Endodermal cell (in vitro differentiated cells): ENCODE data around the gene GEN1. TPM values are rescaled to one million over a fixed set of nuclear protein-coding genes. Genes with fewer than 3 reads are reported as not detected.
"Not testable (repeated sequence)": the region's sequence is repeated elsewhere in the genome, so short reads cannot be mapped to it uniquely, and the experiment has no call there.

Experiments used
- DNase-seq: peaks from one replicate; pipeline ENCODE4 v3.0.0-alpha.2; 2017
- H3K27ac ChIP-seq: 2 replicates; pipeline ENCODE4 v1.5.1; 2013; ENCODE audit warnings: mild to moderate bottlenecking, low read depth, low read length, moderate library complexity
- H3K27me3 ChIP-seq: 2 replicates; pipeline ENCODE4 v1.6.1; 2013; ENCODE audit warnings: mild to moderate bottlenecking, low read length, moderate library complexity; ENCODE audit not compliant: insufficient read depth, control insufficient read depth, poor library complexity, severe bottlenecking
- H3K36me3 ChIP-seq: 2 replicates; pipeline ENCODE4 v1.7.0; 2013; ENCODE audit warnings: mild to moderate bottlenecking, low read length, moderate library complexity; ENCODE audit not compliant: control insufficient read depth, insufficient read depth
- H3K4me1 ChIP-seq: one replicate; pipeline ENCODE4 v1.7.0; 2013; ENCODE audit warnings: low read length; ENCODE audit not compliant: control insufficient read depth, insufficient read depth
- H3K4me3 ChIP-seq: 2 replicates; pipeline ENCODE4 v1.5.1; 2013; ENCODE audit warnings: mild to moderate bottlenecking, low read length, moderate library complexity
- H3K9ac ChIP-seq: 2 replicates; pipeline ENCODE4 v1.6.1; 2013; ENCODE audit warnings: mild to moderate bottlenecking, low read length, moderate library complexity; ENCODE audit not compliant: poor library complexity, severe bottlenecking; ENCODE audit errors: extremely low read depth
- H3K9me3 ChIP-seq: 2 replicates; pipeline ENCODE4 v1.6.1; 2013; ENCODE audit warnings: mild to moderate bottlenecking, low read length, moderate library complexity; ENCODE audit not compliant: control insufficient read depth
- H3K27ac Mint-ChIP-seq: 2 replicates; pipeline ENCODE4 v1.8.0; 2020; ENCODE audit warnings: mixed read lengths
- H3K27me3 Mint-ChIP-seq: 2 replicates; pipeline ENCODE4 v1.8.0; 2021; ENCODE audit warnings: mild to moderate bottlenecking, mixed read lengths; ENCODE audit not compliant: insufficient read depth
- H3K36me3 Mint-ChIP-seq: 2 replicates; pipeline ENCODE4 v1.8.0; 2020; ENCODE audit warnings: low read depth, mixed read lengths
- H3K4me1 Mint-ChIP-seq: 2 replicates; pipeline ENCODE4 v1.8.0; 2020; ENCODE audit warnings: mixed read lengths
- H3K4me3 Mint-ChIP-seq: 2 replicates; pipeline ENCODE4 v1.8.0; 2020; ENCODE audit warnings: mild to moderate bottlenecking, moderate library complexity, mixed read lengths
- H3K9me3 Mint-ChIP-seq: 2 replicates; pipeline ENCODE4 v1.8.0; 2020; ENCODE audit warnings: mild to moderate bottlenecking, mixed read lengths
- WGBS, 2 experiments: methylation state at CpG; one replicate each; pipeline versions ENCODE4 v1.1.5 to v1.1.7; 2013; ENCODE audit warnings: missing lambda C conversion rate in 2 of 2, mixed read lengths in 1 of 2; ENCODE audit not compliant: insufficient coverage in 1 of 2, insufficient read length in 1 of 2; 5-methylcytosine and 5-hydroxymethylcytosine counted together
- total RNA-seq, 2 donors: library from RNA; stranded (reverse); fragmentation: NEBNext Ultra II Directional in 1 of 2; extraction: Animal tissue kit (Norgen Biotek cat#: 25700) in 1 of 2; gene quantifications; 2 replicates in 1 of 2; 3 replicates in 1 of 2; pipeline ENCODE4 v1.2.1, GENCODE V29; 2021
- TF ChIP-seq, protein P1 (sequence below): fragments of 200-600 bp; sonication (generic); conservative IDR thresholded peaks from 2 replicates; pipeline ENCODE4 v1.5.0; 2021; ENCODE audit warnings: antibody characterized with exemption, mild to moderate bottlenecking

GEN1 gene
- total RNA-seq, 2 donors from 2014 or later, result 24.5 to 34.5 TPM

DNA sequence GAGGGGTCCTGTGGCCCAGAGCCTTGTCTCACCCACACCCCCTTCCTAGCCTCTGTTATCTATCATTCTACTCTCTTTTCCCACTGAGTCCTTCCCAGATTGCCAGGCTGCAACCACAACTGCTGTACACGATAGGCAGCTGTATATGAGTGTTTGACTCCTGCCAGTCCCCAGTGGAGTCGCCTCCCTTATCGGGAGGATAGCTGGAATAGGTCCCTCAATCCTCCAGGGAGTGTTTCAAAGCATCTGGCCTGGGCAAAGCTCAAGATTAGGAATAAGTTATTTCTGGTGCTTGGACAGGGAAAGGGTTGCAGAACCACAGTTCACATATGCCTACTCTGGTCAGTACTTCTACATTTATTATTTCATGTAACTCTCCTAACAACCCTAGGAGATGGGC is 67.1 kb downstream of the GEN1 start:
- Mint-ChIP-seq H3K36me3 (no peaks in the 10 kb centered on the region), H3K4me3 (no peak overlapping the region)

DNA sequence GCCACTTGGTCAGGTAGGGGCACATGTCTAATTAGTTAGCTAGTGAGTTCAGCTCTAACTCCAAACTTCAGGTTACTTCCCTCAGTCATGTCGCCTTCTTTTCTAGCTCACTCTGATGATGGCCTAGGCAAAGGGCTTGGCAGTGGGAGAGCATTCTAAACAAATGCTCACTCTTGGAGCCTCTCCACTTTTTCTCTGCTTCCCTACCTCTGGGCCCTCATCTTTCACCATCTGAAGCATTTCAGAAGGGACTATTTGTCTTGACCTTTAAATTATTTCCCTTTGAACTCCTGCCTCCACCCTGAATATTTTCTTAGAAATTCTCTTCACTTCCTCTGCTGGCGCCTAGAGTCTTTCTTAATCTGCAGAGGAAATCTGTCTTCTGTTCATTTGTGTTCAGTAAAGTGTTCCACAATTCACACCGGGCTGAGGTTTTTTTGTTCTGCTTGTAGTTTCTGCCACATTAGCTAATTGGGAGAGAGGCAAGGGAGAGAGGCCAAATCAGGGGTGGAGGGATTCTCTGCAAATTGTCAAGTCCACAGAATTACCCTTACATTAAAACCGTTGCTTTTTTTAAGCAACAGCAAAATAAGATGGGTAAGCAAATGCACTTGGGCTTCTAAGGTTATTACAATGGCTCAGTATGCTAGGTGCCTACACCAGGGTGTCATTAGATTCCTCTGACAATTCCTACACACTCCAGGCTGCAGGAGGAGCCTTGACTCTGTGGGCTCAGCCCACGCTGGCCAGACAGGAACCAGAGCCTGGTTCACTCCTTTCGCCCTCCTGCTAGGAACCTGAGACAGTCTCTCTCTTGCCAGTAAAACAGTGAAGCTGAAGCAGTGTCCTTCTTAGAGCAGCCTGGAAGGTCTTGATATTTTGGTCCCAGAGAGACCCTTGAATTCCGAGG is 67.9 kb downstream of the GEN1 start:
- DNase-seq, result peak; percentile 62
- Mint-ChIP-seq H3K36me3 (no peaks in the 10 kb centered on the region), H3K27me3 (peaks cover 9% of the 10 kb centered on the region), H3K4me1 (peaks cover 6% of the 10 kb centered on the region), H3K4me3 (no peak overlapping the region), H3K27ac (no peak overlapping the region), H3K9me3 (no peaks in the 10 kb centered on the region)
- peaks cover 3% of the 10 kb centered on the region for H3K4me1 ChIP-seq
- H3K9ac ChIP-seq, result no peak overlapping the region
- WGBS, 2 experiments, result 77 to 85% methylated on average over 5 to 7 of the region's 7 CpGs
- H3K27ac ChIP-seq, result no peak overlapping the region
- no peak overlapping the region for H3K4me3 ChIP-seq
- H3K27me3 ChIP-seq, result no peaks in the 10 kb centered on the region
- no peaks in the 10 kb centered on the region for H3K36me3 ChIP-seq
- TF ChIP-seq, protein P1, sequence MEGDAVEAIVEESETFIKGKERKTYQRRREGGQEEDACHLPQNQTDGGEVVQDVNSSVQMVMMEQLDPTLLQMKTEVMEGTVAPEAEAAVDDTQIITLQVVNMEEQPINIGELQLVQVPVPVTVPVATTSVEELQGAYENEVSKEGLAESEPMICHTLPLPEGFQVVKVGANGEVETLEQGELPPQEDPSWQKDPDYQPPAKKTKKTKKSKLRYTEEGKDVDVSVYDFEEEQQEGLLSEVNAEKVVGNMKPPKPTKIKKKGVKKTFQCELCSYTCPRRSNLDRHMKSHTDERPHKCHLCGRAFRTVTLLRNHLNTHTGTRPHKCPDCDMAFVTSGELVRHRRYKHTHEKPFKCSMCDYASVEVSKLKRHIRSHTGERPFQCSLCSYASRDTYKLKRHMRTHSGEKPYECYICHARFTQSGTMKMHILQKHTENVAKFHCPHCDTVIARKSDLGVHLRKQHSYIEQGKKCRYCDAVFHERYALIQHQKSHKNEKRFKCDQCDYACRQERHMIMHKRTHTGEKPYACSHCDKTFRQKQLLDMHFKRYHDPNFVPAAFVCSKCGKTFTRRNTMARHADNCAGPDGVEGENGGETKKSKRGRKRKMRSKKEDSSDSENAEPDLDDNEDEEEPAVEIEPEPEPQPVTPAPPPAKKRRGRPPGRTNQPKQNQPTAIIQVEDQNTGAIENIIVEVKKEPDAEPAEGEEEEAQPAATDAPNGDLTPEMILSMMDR, result no peak
- H3K9me3 ChIP-seq, result no peaks in the 10 kb centered on the region

More for the DNA sequence above, 67.1 kb downstream of the GEN1 start:
- WGBS, 2 experiments, result 82 to 89% methylated on average over 3 of the region's 3 CpGs
- Histone ChIP-seq H3K36me3 (no peaks in the 10 kb centered on the region), H3K27ac (no peak overlapping the region), H3K9me3 (no peaks in the 10 kb centered on the region), H3K9ac (no peak overlapping the region), H3K4me3 (no peak overlapping the region), H3K27me3 (no peaks in the 10 kb centered on the region), H3K4me1 (peaks cover 3% of the 10 kb centered on the region)
- Mint-ChIP-seq H3K4me1 (peaks cover 8% of the 10 kb centered on the region), H3K9me3 (no peaks in the 10 kb centered on the region), H3K27ac (no peak overlapping the region), H3K27me3 (peaks cover 8% of the 10 kb centered on the region)
- TF ChIP-seq, protein P1, result no peak
- no peak for DNase-seq

DNA sequence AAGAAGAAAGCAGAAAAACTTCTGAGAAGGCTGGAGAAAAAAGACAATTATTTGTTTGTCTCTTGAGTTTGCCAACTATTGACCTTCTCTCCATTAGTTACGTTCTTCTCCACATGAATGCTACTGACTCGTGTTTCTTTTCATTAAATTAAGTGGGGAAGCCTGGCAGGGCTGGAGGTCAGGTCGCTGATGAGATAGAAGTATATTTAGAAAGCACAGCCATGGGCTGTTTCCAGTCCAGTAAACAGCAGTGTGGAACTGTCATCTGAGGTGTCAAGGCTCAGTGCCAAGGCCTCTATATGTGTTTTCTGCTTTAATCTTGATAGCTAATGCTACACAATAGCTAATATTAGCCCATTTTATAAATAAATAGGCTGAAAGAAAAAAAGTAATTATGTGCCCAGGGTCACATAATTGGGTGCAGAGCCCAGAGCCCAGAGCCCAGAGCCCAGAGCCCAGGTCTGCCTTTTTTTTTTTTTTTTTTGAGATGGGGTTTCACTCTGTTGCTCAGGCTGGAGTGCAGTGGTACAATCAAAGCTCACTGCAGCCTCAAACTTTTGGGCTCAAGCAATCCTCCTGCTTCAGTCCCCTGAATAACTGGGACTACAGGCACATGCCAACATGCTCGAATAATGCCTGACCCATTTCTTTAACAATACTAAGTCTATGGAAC is 68.6 kb downstream of the GEN1 start:
- Histone ChIP-seq H3K27me3 (no peaks in the 10 kb centered on the region), H3K27ac (no peak overlapping the region), H3K9me3 (no peaks in the 10 kb centered on the region), H3K4me1 (peaks cover 3% of the 10 kb centered on the region), H3K36me3 (no peaks in the 10 kb centered on the region), H3K4me3 (no peak overlapping the region), H3K9ac (no peak overlapping the region)
- Mint-ChIP-seq H3K27ac (no peak overlapping the region), H3K36me3 (no peaks in the 10 kb centered on the region), H3K27me3 (peaks cover 9% of the 10 kb centered on the region), H3K4me3 (no peak overlapping the region), H3K9me3 (no peaks in the 10 kb centered on the region), H3K4me1 (peaks cover 9% of the 10 kb centered on the region)
- no peak for DNase-seq
- 81 to 89% methylated on average over 4 of the region's 4 CpGs for WGBS, 2 experiments
- TF ChIP-seq, protein P1, result no peak

DNA sequence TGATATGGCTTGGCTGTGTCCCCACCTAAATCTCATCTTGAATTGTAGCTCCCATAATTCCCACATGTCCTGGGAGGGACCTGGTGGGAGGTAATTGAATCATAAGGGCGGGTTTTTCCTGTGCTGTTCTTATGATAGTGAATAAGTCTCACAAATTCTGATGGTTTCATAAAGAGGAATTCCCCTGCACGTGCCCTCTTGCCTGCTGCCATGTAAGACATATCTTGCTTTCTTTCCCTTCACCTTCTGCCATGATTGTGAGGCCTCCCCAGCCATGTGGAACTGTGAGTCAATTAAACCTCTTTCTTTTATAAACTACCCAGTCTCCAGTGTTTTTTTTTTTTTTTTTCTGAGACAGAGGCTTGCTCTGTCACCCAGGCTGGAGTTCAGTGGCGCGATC is 69.7 kb downstream of the GEN1 start:
- H3K36me3 ChIP-seq, H3K9me3 Mint-ChIP-seq: not testable (repeated sequence)

More for the DNA sequence above, 69.7 kb downstream of the GEN1 start:
- not testable (repeated sequence) for H3K36me3 Mint-ChIP-seq, H3K9me3 ChIP-seq, DNase-seq, H3K27ac Mint-ChIP-seq, H3K4me3 ChIP-seq, H3K9ac ChIP-seq, H3K27ac ChIP-seq, H3K27me3 ChIP-seq, H3K4me3 Mint-ChIP-seq, H3K4me1 ChIP-seq
- peaks cover 19% of the 10 kb centered on the region for H3K4me1 Mint-ChIP-seq
- H3K27me3 Mint-ChIP-seq, result peaks cover 13% of the 10 kb centered on the region
- WGBS, 2 experiments, result 83% methylated on average over 4 of the region's 4 CpGs; no CpG with 5 or more reads in 1 of the 2 experiments
